K562 (cell line): Measurements from ENCODE around the gene UBXN1. TPM values are rescaled to one million over a fixed set of nuclear protein-coding genes. Genes with fewer than 3 reads are reported as not detected.
"Not testable (repeated sequence)": the region's sequence is repeated elsewhere in the genome, so short reads cannot be mapped to it uniquely, and the experiment has no call there.

Experiments
- ATAC-seq: fragments of 200-7000 bp; cut with Tn5 transposase; 3 replicates; pipeline ENCODE4 v1.9.1; 2020; ENCODE audit warnings: moderate library complexity
- BruUV-seq: library from RNA; stranded (reverse); fragments of 400-500 nt; replicated peaks from 2 replicates; lab custom pipeline; 2021; lab: Mats Ljungman, UMichigan
- CTCF ChIA-PET: fragments of 300-600 bp; formaldehyde crosslinking; extraction: SDS; loops from one replicate; lab custom pipeline; 2021; ENCODE audit warnings: low intra/inter-chr PET ratio; lab: Yijun Ruan, JAX
- POLR2A ChIA-PET: fragments of 300-600, 350-650 bp; sonication (Branson Sonifier 250); formaldehyde crosslinking; extraction: SDS; loops from one replicate; lab custom pipeline; 2021; ENCODE audit warnings: antibody characterized with exemption, inconsistent platforms; lab: Yijun Ruan, JAX
- DNase-seq, 4 experiments: peaks; one replicate each; pipeline versions ENCODE4 v3.0.0 to v3.0.0-alpha.2; 2011 to 2018; ENCODE audit warnings: low spot score in 3 of 4, mixed read lengths in 3 of 4; ENCODE audit errors: extremely low read depth in 1 of 4
- FAIRE-seq: peaks from 2 replicates; lab custom pipeline; 2011; peaks lifted over from hg19 to GRCh38; lab: Jason Lieb, UNC
- H2AFZ ChIP-seq: 2 replicates; pipeline ENCODE4 v1.6.0; 2011; ENCODE audit warnings: low read depth, low read length, control low read depth, inconsistent platforms
- H3K27ac ChIP-seq: fragments of 200-600 bp; 3 replicates; pipeline ENCODE4 v1.8.0; 2011; ENCODE audit warnings: low read depth, mild to moderate bottlenecking, control low read depth, inconsistent platforms, low read length, moderate library complexity, mixed read lengths; ENCODE audit errors: extremely low read depth
- H3K27me3 ChIP-seq, 2 experiments: fragments of 300-600 bp in 1 of 2; 2 replicates in 1 of 2; 3 replicates in 1 of 2; pipeline versions ENCODE4 v1.6.0 to v1.8.0; 2011; ENCODE audit warnings: inconsistent platforms in 2 of 2, low read length in 2 of 2, mild to moderate bottlenecking in 1 of 2, mixed read lengths in 1 of 2, moderate library complexity in 1 of 2; ENCODE audit not compliant: control insufficient read depth in 2 of 2, insufficient read depth in 2 of 2
- H3K36me3 ChIP-seq: fragments of 300-600 bp; 3 replicates; pipeline ENCODE4 v1.8.0; 2011; ENCODE audit warnings: mild to moderate bottlenecking, low read length, inconsistent platforms; ENCODE audit not compliant: control insufficient read depth, insufficient read depth
- H3K4me1 ChIP-seq, 2 experiments: fragments of 200-600 bp in 1 of 2; replicated peaks in 1 of 2; 2 replicates in 1 of 2; 3 replicates in 1 of 2; pipeline versions ENCODE4 v1.5.1 to v1.8.0; 2011; ENCODE audit warnings: inconsistent platforms in 2 of 2, low read length in 2 of 2, mild to moderate bottlenecking in 1 of 2, mixed read lengths in 1 of 2, moderate library complexity in 1 of 2; ENCODE audit not compliant: control insufficient read depth in 2 of 2, insufficient read depth in 2 of 2
- H3K4me2 ChIP-seq: 2 replicates; pipeline ENCODE4 v1.6.1; 2011; ENCODE audit warnings: low read length, control low read depth, inconsistent platforms, mixed read lengths; ENCODE audit not compliant: insufficient read depth
- H3K4me3 ChIP-seq: fragments of 200-600 bp; sonication (generic), shearing (Covaris generic); 2 replicates; pipeline ENCODE4 v1.5.1; 2016; ENCODE audit warnings: control low read depth, inconsistent platforms
- H3K79me2 ChIP-seq: fragments of 200-600 bp; 3 replicates; pipeline ENCODE4 v1.8.0; 2011; ENCODE audit warnings: low read length, inconsistent platforms; ENCODE audit not compliant: control insufficient read depth, insufficient read depth
- H3K9ac ChIP-seq, 2 experiments: 2 replicates each; pipeline versions ENCODE4 v1.6.0 to v1.6.1; 2011; ENCODE audit warnings: low read depth in 2 of 2, low read length in 2 of 2, control low read depth in 1 of 2, inconsistent platforms in 1 of 2, mild to moderate bottlenecking in 1 of 2, mixed read lengths in 1 of 2; ENCODE audit not compliant: insufficient read depth in 1 of 2
- H3K9me1 ChIP-seq: one replicate; pipeline ENCODE4 v1.6.0; 2011; ENCODE audit warnings: inconsistent platforms, mild to moderate bottlenecking, low read length, moderate library complexity; ENCODE audit not compliant: control insufficient read depth, insufficient read depth
- H3K9me3 ChIP-seq: replicated peaks from 2 replicates; pipeline ENCODE4 v1.5.1; 2011; ENCODE audit warnings: low read depth, low read length, inconsistent platforms; ENCODE audit not compliant: control insufficient read depth, insufficient read depth
- H4K20me1 ChIP-seq: replicated peaks from 2 replicates; pipeline ENCODE4 v1.6.1; 2011; ENCODE audit warnings: low read length, inconsistent platforms, mixed read lengths; ENCODE audit not compliant: control insufficient read depth, insufficient read depth
- C11orf30 ChIP-seq: fragments of 450-650 bp; IDR thresholded peaks from 2 replicates; pipeline ENCODE4 v1.6.1; 2016; ENCODE audit warnings: low read depth, mild to moderate bottlenecking
- HMBOX1 ChIP-seq: sonication (generic); IDR thresholded peaks from 2 replicates; pipeline ENCODE4 v1.6.1; 2016
- MAFG ChIP-seq: fragments of 450-650 bp; conservative IDR thresholded peaks from 2 replicates; pipeline ENCODE4 v1.6.1; 2016; ENCODE audit warnings: missing genetic modification characterization, missing compliant biosample characterization
- MEF2D ChIP-seq: conservative IDR thresholded peaks from 2 replicates; pipeline ENCODE4 v1.6.1; 2016; ENCODE audit warnings: low read depth, missing genetic modification characterization, missing compliant biosample characterization
- PCBP2 ChIP-seq: fragments of 200-400 bp; formaldehyde crosslinking; IDR thresholded peaks from 2 replicates; pipeline ENCODE4 v1.6.1; 2018; ENCODE audit warnings: low read length, low read depth, mild to moderate bottlenecking, moderate library complexity; ENCODE audit not compliant: poor library complexity, severe bottlenecking
- RAD51 ChIP-seq: fragments of 450-650 bp; IDR thresholded peaks from 2 replicates; pipeline ENCODE4 v1.7.1; 2016; ENCODE audit warnings: low read depth, mild to moderate bottlenecking, borderline replicate concordance
- TEAD2 ChIP-seq: fragments of 450-650 bp; IDR thresholded peaks from 2 replicates; pipeline ENCODE4 v1.6.1; 2016; ENCODE audit warnings: missing genetic modification characterization, control low read depth, missing compliant biosample characterization
- ZBTB2 ChIP-seq: fragments of 450-650 bp; IDR thresholded peaks from 2 replicates; pipeline ENCODE4 v1.6.1; 2016; ENCODE audit warnings: antibody characterized with exemption
- ZNF24 ChIP-seq: fragments of 450-650 bp; IDR thresholded peaks from 2 replicates; pipeline ENCODE4 v1.6.1; 2016
- ZNF316 ChIP-seq: fragments of 450-650 bp; IDR thresholded peaks from 2 replicates; pipeline ENCODE4 v1.6.1; 2016
- WGBS: fragments of 100-300 bp; shearing (Covaris generic); methylation state at CpG from one replicate; pipeline ENCODE4 v1.1.6; 2016; ENCODE audit warnings: low coverage, mixed read lengths; ENCODE audit not compliant: insufficient coverage; ENCODE audit errors: missing lambda C conversion rate; 5-methylcytosine and 5-hydroxymethylcytosine counted together
- in situ Hi-C: fragments of 300-500 bp; cut with MboI; formaldehyde crosslinking; loops from 4 replicates; pipeline ENCODE4 v1.15.0; 2018; ENCODE audit warnings: inconsistent platforms, mixed read lengths
- intact Hi-C: fragments of 100-400 bp; cut with micrococcal nuclease; formaldehyde crosslinking; loops from 2 replicates; pipeline ENCODE4 v1.14.2; 2022
- polyA plus RNA-seq, 8 experiments: library from polyadenylated mRNA; depleted of rRNA in 4 of 8; stranded (reverse) in 5 of 8; unstranded in 3 of 8; fragments of >200 nt; fragmentation: Nextera tagmentation in 2 of 8; fragmentation: Illumina TruSeq in 1 of 8; extraction: Ambion mirVana in 2 of 8; extraction: Trizol in 1 of 8; gene quantifications; 2 replicates each; pipeline versions ENCODE4 v1.2.1 to v1.2.3, GENCODE V29; 2011 to 2014; ENCODE audit warnings: inconsistent platforms in 1 of 8, missing spikeins in 1 of 8
- total RNA-seq, 7 experiments: library from RNA; depleted of rRNA in 6 of 7; stranded (reverse); fragments of >200 nt in 6 of 7; fragmentation: Illumina TruSeq in 2 of 7; extraction: Trizol in 2 of 7; gene quantifications; 2 replicates each; pipeline versions ENCODE4 v1.2.1 to v1.2.3, GENCODE V29; 2011 to 2021; ENCODE audit warnings: low replicate concordance in 1 of 7

UBXN1 gene
- total and polyA plus RNA-seq, 9 of the 15 experiments (the other 6 are each of a cell fraction or from before 2014, with no cell fraction given) = 4.8 to 263 (median 99.7) TPM

DNA sequence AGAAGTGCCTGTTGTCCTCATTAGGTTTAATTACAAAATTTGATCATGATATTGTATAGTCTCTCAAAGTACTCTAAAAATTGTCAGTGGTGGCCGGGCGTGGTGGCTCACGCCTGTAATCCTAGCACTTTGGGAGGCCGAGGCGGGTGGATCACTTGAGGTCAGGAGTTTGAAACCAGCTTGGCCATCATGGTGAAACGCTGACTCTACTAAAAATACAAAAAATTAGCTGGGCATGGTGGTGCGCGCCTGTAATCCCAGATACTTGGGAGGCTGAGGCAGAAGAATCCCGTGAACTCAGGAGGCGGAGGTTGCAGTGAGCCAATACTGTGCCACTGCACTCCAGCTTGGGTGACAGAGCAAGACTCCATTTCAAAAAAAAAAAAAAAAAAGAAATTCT lies 3.5 kb downstream of the UBXN1 start:
- H3K4me1 ChIP-seq = peaks cover 31 to 56% of the 10 kb centered on the region in 2 experiments; a peak in 4 of 5 replicates
- H3K9me3 ChIP-seq, H3K9ac ChIP-seq, intact Hi-C loops, H3K27ac ChIP-seq, ATAC-seq, DNase-seq, H4K20me1 ChIP-seq, FAIRE-seq, H3K9me1 ChIP-seq, H3K27me3 ChIP-seq, H3K4me3 ChIP-seq, H2AFZ ChIP-seq, H3K4me2 ChIP-seq, BruUV-seq, in situ Hi-C loops, CTCF ChIA-PET: not testable (repeated sequence)
- H3K36me3 ChIP-seq = peaks cover 51% of the 10 kb centered on the region
- TF ChIP-seq MAFG (tag) = peak; percentile 47
- TF ChIP-seq C11orf30 = peak; percentile 58
- TF ChIP-seq ZNF316 = peak; percentile 71
- WGBS = 88% methylated on average over 10 of the region's 10 CpGs
- H3K79me2 ChIP-seq = peaks cover 75% of the 10 kb centered on the region
- POLR2A ChIA-PET = interaction anchor here (1.0 to 5.4 kb wide), 7 partner anchors 10 to 166 kb away, joined by 3 to 57 read pairs (median 5); partner anchors contain the start of genes C11orf98, CSKMT and HNRNPUL2

DNA sequence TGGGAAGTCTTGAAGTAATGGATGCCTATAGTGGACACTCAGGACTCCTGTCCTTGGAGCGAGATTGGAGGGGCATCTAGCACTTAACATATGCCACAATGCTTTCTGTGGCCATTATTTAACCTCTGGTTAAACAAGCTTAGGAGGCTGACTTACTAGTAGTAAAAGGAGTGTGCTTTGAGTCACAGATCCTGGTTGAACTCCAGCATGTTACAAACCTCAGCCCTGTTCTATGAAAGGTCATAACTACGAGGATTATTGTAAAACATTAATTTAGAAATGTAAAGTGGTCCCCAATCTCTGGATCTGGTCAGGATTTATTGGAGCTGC lies 5.7 kb downstream of the UBXN1 start:
- H3K36me3 ChIP-seq = peaks cover 60% of the 10 kb centered on the region
- H3K4me1 ChIP-seq = peaks cover 39 to 58% of the 10 kb centered on the region in 2 experiments; a peak in 4 of 5 replicates
- H3K79me2 ChIP-seq = peaks cover 83% of the 10 kb centered on the region
- no peaks in the 10 kb centered on the region for H3K9me3 ChIP-seq
- no peak for ATAC-seq
- no peak for FAIRE-seq
- POLR2A ChIA-PET = interaction anchor here (1.0 to 5.4 kb wide), 6 partner anchors 8 to 216 kb away, joined by 3 to 57 read pairs (median 4); partner anchors contain the start of genes C11orf98, CSKMT and TUT1
- no peaks in the 10 kb centered on the region for H3K9me1 ChIP-seq
- H3K27me3 ChIP-seq = no peaks in the 10 kb centered on the region
- DNase-seq = peak in 1 of 4 experiments; percentile 7
- H4K20me1 ChIP-seq = no peaks in the 10 kb centered on the region
- H3K4me2 ChIP-seq = peak overlapping the region; percentile 86
- in situ Hi-C loops = no loop called here
- intact Hi-C loops = loop anchor here (5.0 kb wide), 1 partner anchor 71 kb away; the partner anchor contains the start of gene MTA2
- H3K27ac ChIP-seq = peak overlapping the region; percentile 94
- peak overlapping the region; percentile 91 for H3K4me3 ChIP-seq
- WGBS = 33% methylated on average over 2 of the region's 2 CpGs
- H3K9ac ChIP-seq = peak overlapping the region; percentile 94 to 100
- CTCF ChIA-PET = no interaction called here
- no TSS peak for BruUV-seq
- 0 out of 2 replicates have a peak, but pooled peaks have one; percentile 0 for TF ChIP-seq RAD51
- TF ChIP-seq ZBTB2 = no peak
- no peak for TF ChIP-seq TEAD2 (tag)
- TF ChIP-seq HMBOX1 = peak; percentile 85
- TF ChIP-seq PCBP2 = no peak
- TF ChIP-seq ZNF24 = no peak
- no peak for TF ChIP-seq MEF2D (tag)
- no peak overlapping the region for H2AFZ ChIP-seq
